ENCODE data around the gene TAGLN2.

TAGLN2 gene

GRCh38 chr1:159945483-159946241 lies 20.4 kb upstream of the TAGLN2 start, which contains the start of gene IGSF9:
TSS of gene IGSF9 (minus strand) at chr1:159945613. CDS start at chr1:159943454, 2,159 bp downstream.
- Histone ChIP-seq H3K36me3 (ENCODE audit: control insufficient read depth in 1 of 2, insufficient read depth in 2 of 2, low read depth in 1 of 2, low read length in 2 of 2) (no peaks in the 10 kb centered on the region), H3K4me2 (ENCODE audit: low read length, poor library complexity, severe bottlenecking) (peak within 1 kb of the TSS; percentile 69), H3K27me3 (ENCODE audit: control insufficient read depth in 1 of 2, insufficient read depth in 1 of 2, low read length in 2 of 2) (peaks cover 49 to 82% of the 10 kb centered on the region in 2 experiments), H2BK15ac (ENCODE audit: low read depth, poor library complexity, severe bottlenecking) (no peak within 1 kb of the TSS), H4K8ac (ENCODE audit: low read length) (no peak within 1 kb of the TSS), H3K9ac (ENCODE audit: low read length) (peak within 1 kb of the TSS; percentile 55), H2AK5ac (ENCODE audit: low read length, severe bottlenecking) (no peak within 1 kb of the TSS), H2AFZ (ENCODE audit: low read depth, low read length) (no peak within 1 kb of the TSS), H3K4me3 (ENCODE audit: insufficient read depth in 1 of 2, low read depth in 1 of 2, low read length in 2 of 2) (peak within 1 kb of the TSS; percentile 23 to 75), H2BK5ac (ENCODE audit: low read depth, low read length, poor library complexity, severe bottlenecking) (no peak within 1 kb of the TSS), H3K9me3 (ENCODE audit: control insufficient read depth, low read length) (no peaks in the 10 kb centered on the region), H3K27ac (ENCODE audit: low read length, poor library complexity, severe bottlenecking) (no peak within 1 kb of the TSS), H2BK12ac (ENCODE audit: low read length in 2 of 2) (no peak within 1 kb of the TSS), H3K4me1 (ENCODE audit: control insufficient read depth, insufficient read depth, low read depth, low read length) (peaks cover 8% of the 10 kb centered on the region), H3K18ac (ENCODE audit: low read depth in 1 of 2, low read length in 2 of 2) (no peak within 1 kb of the TSS), H3K23ac (ENCODE audit: low read length in 2 of 2) (no peak within 1 kb of the TSS), H4K91ac (ENCODE audit: low read length) (no peak within 1 kb of the TSS), H3K4ac (ENCODE audit: low read depth in 1 of 2, low read length in 2 of 2) (no peak within 1 kb of the TSS), H3K14ac (ENCODE audit: low read length in 2 of 2) (no peak within 1 kb of the TSS), H2BK120ac (ENCODE audit: low read depth, low read length) (no peak within 1 kb of the TSS), H3K79me1 (replicated peaks; ENCODE audit: low read length, poor library complexity, severe bottlenecking) (no peaks in the 10 kb centered on the region)
- peak; percentile 62 for DNase-seq
- WGBS = under 1% methylated on average over 37 of the region's 58 CpGs

- WGBS = 19% methylated on average over 11 of the region's 11 CpGs
Measured at GRCh38 chr1:159944623-159945455, 19.5 kb upstream of the TAGLN2 start.

GRCh38 chr1:159943908-159944622 lies 18.8 kb upstream of the TAGLN2 start:
- peak overlapping the region in 1 of 2 experiments; percentile 42 for H3K23ac ChIP-seq (ENCODE audit: low read length in 2 of 2)
- H3K4ac ChIP-seq (ENCODE audit: low read depth in 1 of 2, low read length in 2 of 2) = no peak overlapping the region
- H2BK5ac ChIP-seq (ENCODE audit: low read depth, low read length, poor library complexity, severe bottlenecking) = no peak overlapping the region
- no peak overlapping the region for H3K9ac ChIP-seq (ENCODE audit: low read length)
- no peak overlapping the region for H2BK12ac ChIP-seq (ENCODE audit: low read length in 2 of 2)
- no peak overlapping the region for H3K18ac ChIP-seq (ENCODE audit: low read depth in 1 of 2, low read length in 2 of 2)
- no peak overlapping the region for H3K4me2 ChIP-seq (ENCODE audit: low read length, poor library complexity, severe bottlenecking)
- DNase-seq = no peak
- no peaks in the 10 kb centered on the region for H3K79me1 ChIP-seq (replicated peaks; ENCODE audit: low read length, poor library complexity, severe bottlenecking)
- peaks cover 59 to 87% of the 10 kb centered on the region in 2 experiments for H3K27me3 ChIP-seq (ENCODE audit: control insufficient read depth in 1 of 2, insufficient read depth in 1 of 2, low read length in 2 of 2)
- no peaks in the 10 kb centered on the region for H3K9me3 ChIP-seq (ENCODE audit: control insufficient read depth, low read length)
- H3K14ac ChIP-seq (ENCODE audit: low read length in 2 of 2) = peak overlapping the region in 1 of 2 experiments; percentile 18
- H4K8ac ChIP-seq (ENCODE audit: low read length) = no peak overlapping the region
- no peak overlapping the region for H3K4me3 ChIP-seq (ENCODE audit: insufficient read depth in 1 of 2, low read depth in 1 of 2, low read length in 2 of 2)
- H2AFZ ChIP-seq (ENCODE audit: low read depth, low read length) = no peak overlapping the region
- no peak overlapping the region for H2AK5ac ChIP-seq (ENCODE audit: low read length, severe bottlenecking)
- H3K27ac ChIP-seq (ENCODE audit: low read length, poor library complexity, severe bottlenecking) = no peak overlapping the region
- peaks cover 8% of the 10 kb centered on the region for H3K4me1 ChIP-seq (ENCODE audit: control insufficient read depth, insufficient read depth, low read depth, low read length)
- no peaks in the 10 kb centered on the region for H3K36me3 ChIP-seq (ENCODE audit: control insufficient read depth in 1 of 2, insufficient read depth in 2 of 2, low read depth in 1 of 2, low read length in 2 of 2)
- WGBS = 93% methylated on average over 7 of the region's 9 CpGs
- H2BK120ac ChIP-seq (ENCODE audit: low read depth, low read length) = no peak overlapping the region
- H4K91ac ChIP-seq (ENCODE audit: low read length) = no peak overlapping the region
- H2BK15ac ChIP-seq (ENCODE audit: low read depth, poor library complexity, severe bottlenecking) = no peak overlapping the region

More at GRCh38 chr1:159944623-159945455, 19.5 kb upstream of the TAGLN2 start:
- H4K91ac ChIP-seq (ENCODE audit: low read length) = no peak overlapping the region
- no peak overlapping the region for H3K4ac ChIP-seq (ENCODE audit: low read depth in 1 of 2, low read length in 2 of 2)
- H2BK12ac ChIP-seq (ENCODE audit: low read length in 2 of 2) = no peak overlapping the region
- DNase-seq = no peak
- no peak overlapping the region for H2BK120ac ChIP-seq (ENCODE audit: low read depth, low read length)
- no peaks in the 10 kb centered on the region for H3K36me3 ChIP-seq (ENCODE audit: control insufficient read depth in 1 of 2, insufficient read depth in 2 of 2, low read depth in 1 of 2, low read length in 2 of 2)
- no peak overlapping the region for H3K14ac ChIP-seq (ENCODE audit: low read length in 2 of 2)
- peaks cover 56 to 82% of the 10 kb centered on the region in 2 experiments for H3K27me3 ChIP-seq (ENCODE audit: control insufficient read depth in 1 of 2, insufficient read depth in 1 of 2, low read length in 2 of 2)
- H2AK5ac ChIP-seq (ENCODE audit: low read length, severe bottlenecking) = no peak overlapping the region
- H2AFZ ChIP-seq (ENCODE audit: low read depth, low read length) = no peak overlapping the region
- H3K9me3 ChIP-seq (ENCODE audit: control insufficient read depth, low read length) = no peaks in the 10 kb centered on the region
- no peak overlapping the region for H3K18ac ChIP-seq (ENCODE audit: low read depth in 1 of 2, low read length in 2 of 2)
- H3K4me2 ChIP-seq (ENCODE audit: low read length, poor library complexity, severe bottlenecking) = peak overlapping the region; percentile 69
- H4K8ac ChIP-seq (ENCODE audit: low read length) = no peak overlapping the region
- no peak overlapping the region for H2BK5ac ChIP-seq (ENCODE audit: low read depth, low read length, poor library complexity, severe bottlenecking)
- no peak overlapping the region for H2BK15ac ChIP-seq (ENCODE audit: low read depth, poor library complexity, severe bottlenecking)
- no peak overlapping the region for H3K27ac ChIP-seq (ENCODE audit: low read length, poor library complexity, severe bottlenecking)
- no peaks in the 10 kb centered on the region for H3K79me1 ChIP-seq (replicated peaks; ENCODE audit: low read length, poor library complexity, severe bottlenecking)
- H3K4me1 ChIP-seq (ENCODE audit: control insufficient read depth, insufficient read depth, low read depth, low read length) = peaks cover 8% of the 10 kb centered on the region
- H3K4me3 ChIP-seq (ENCODE audit: insufficient read depth in 1 of 2, low read depth in 1 of 2, low read length in 2 of 2) = peak overlapping the region in 1 of 2 experiments; percentile 75
- peak overlapping the region; percentile 55 for H3K9ac ChIP-seq (ENCODE audit: low read length)
- no peak overlapping the region for H3K23ac ChIP-seq (ENCODE audit: low read length in 2 of 2)
